ENCODE measurements around the gene AURKB. TPM values are rescaled to one million over a fixed set of nuclear protein-coding genes. Genes with fewer than 3 reads are reported as not detected.

Gene AURKB
- total RNA-seq, 6 experiments from 2014 or later = 0.26 to 3.9 (median 1.5) TPM

DNA sequence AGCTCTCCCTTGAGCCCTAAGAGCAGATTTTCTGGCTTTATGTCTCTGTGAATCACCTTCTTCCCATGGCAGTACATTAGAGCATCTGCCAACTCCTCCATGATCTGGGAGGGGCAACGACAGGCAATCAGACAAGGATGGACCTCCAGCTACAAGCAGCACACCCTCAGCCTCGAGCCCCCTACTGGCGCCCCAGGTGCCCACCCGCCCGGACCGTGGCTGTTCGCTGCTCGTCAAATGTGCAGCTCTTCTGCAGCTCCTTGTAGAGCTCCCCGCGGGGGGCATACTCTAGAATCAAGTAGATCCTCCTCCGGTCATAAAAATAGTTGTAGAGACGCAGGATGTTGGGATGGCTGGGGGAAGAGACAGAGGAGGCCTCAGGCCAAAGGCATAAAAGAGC, 3.8 kb downstream of the AURKB start:
- H3K4me3 ChIP-seq = no peak overlapping the region
- H3K27me3 ChIP-seq = no peaks in the 10 kb centered on the region
- intact Hi-C loops (cut with DNase I) = no loop called here
- WGBS (ENCODE audit: insufficient coverage, low coverage, low lambda C conversion rate, missing lambda C conversion rate) = 95% methylated on average over 9 of the region's 12 CpGs
- H3K27ac ChIP-seq = no peak overlapping the region
- H3K36me3 ChIP-seq = no peaks in the 10 kb centered on the region
- no peak for ATAC-seq
- DNase-seq = no peak
- no peaks in the 10 kb centered on the region for H3K9me3 ChIP-seq
- no peak for TF ChIP-seq POLR2A (IDR thresholded peaks at IDR 0.05)
- TF ChIP-seq, protein P1, sequence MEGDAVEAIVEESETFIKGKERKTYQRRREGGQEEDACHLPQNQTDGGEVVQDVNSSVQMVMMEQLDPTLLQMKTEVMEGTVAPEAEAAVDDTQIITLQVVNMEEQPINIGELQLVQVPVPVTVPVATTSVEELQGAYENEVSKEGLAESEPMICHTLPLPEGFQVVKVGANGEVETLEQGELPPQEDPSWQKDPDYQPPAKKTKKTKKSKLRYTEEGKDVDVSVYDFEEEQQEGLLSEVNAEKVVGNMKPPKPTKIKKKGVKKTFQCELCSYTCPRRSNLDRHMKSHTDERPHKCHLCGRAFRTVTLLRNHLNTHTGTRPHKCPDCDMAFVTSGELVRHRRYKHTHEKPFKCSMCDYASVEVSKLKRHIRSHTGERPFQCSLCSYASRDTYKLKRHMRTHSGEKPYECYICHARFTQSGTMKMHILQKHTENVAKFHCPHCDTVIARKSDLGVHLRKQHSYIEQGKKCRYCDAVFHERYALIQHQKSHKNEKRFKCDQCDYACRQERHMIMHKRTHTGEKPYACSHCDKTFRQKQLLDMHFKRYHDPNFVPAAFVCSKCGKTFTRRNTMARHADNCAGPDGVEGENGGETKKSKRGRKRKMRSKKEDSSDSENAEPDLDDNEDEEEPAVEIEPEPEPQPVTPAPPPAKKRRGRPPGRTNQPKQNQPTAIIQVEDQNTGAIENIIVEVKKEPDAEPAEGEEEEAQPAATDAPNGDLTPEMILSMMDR (IDR thresholded peaks at IDR 0.05) = no peak
- H3K4me1 ChIP-seq = peaks cover 0 to 13% (median 0%) of the 10 kb centered on the region in 4 donors

GRCh38 chr17:8204761-8205555, 5.4 kb downstream of the AURKB start:
- DNase-seq = no peak
- no peak for ATAC-seq
- WGBS (ENCODE audit: insufficient coverage, low coverage, low lambda C conversion rate, missing lambda C conversion rate) = 87% methylated on average over 7 of the region's 19 CpGs
- no peak for TF ChIP-seq POLR2A (IDR thresholded peaks at IDR 0.05)
- TF ChIP-seq, protein P1 (IDR thresholded peaks at IDR 0.05) = no peak
- Histone ChIP-seq H3K9me3 (no peaks in the 10 kb centered on the region), H3K4me1 (peaks cover 0 to 1% (median 0%) of the 10 kb centered on the region in 4 donors), H3K4me3 (no peak overlapping the region), H3K27ac (no peak overlapping the region), H3K36me3 (no peaks in the 10 kb centered on the region), H3K27me3 (no peaks in the 10 kb centered on the region)
- intact Hi-C loops (cut with DNase I) = no loop called here

DNA sequence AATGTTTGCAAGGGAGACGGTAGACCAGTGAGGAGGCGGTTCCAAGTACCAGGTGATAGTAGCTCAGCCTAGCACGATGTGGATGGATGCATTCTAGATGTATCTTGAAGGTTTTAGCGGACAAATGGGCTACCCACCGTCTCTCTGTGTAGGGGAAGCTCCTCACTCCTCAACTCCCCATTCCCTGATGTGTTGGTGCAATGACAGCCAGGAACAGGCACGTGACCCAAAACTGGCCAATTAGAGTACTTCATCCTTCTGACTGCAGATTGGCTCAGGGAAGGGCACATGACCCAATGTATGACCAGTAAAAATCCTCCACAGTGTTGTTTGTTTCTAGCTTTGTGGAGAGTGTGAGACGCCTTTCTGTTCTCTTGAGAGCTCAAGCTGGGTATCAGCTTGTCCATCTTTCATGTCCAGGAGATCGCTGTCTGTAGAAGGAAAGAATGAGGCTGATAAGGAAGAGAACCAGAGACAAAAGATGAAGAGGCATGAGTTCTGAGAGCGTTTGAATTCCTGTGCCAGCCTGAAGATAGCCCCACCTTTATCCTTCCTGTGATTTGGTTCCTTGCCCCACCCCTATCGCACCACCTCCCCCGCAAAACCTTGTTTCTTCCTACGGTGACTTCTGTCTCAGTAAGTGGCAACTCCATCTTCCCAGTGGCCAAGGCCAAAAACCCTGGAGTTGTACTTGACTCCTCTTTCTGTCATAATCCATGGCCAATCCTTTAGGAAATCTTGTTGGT, 18.1 kb downstream of the AURKB start:
- ATAC-seq (peak; percentile 27 to 57 (median 50)), DNase-seq (peak; percentile 52 to 83 (median 68))
- H3K9me3 ChIP-seq = no peaks in the 10 kb centered on the region
- peak overlapping the region; percentile 2 to 30 (median 13) for H3K4me3 ChIP-seq
- 9% methylated on average over 11 of the region's 12 CpGs for WGBS (ENCODE audit: insufficient coverage, low coverage, low lambda C conversion rate, missing lambda C conversion rate)
- intact Hi-C loops (cut with DNase I) = no loop called here
- H3K27me3 ChIP-seq = no peaks in the 10 kb centered on the region
- peak overlapping the region; percentile 35 to 51 (median 42) for H3K27ac ChIP-seq
- peak; percentile 57 for TF ChIP-seq POLR2A (IDR thresholded peaks at IDR 0.05)
- TF ChIP-seq, protein P1 (IDR thresholded peaks at IDR 0.05) = no peak
- no peaks in the 10 kb centered on the region for H3K36me3 ChIP-seq
- H3K4me1 ChIP-seq = peaks cover 0 to 20% (median 3%) of the 10 kb centered on the region in 4 donors

DNA sequence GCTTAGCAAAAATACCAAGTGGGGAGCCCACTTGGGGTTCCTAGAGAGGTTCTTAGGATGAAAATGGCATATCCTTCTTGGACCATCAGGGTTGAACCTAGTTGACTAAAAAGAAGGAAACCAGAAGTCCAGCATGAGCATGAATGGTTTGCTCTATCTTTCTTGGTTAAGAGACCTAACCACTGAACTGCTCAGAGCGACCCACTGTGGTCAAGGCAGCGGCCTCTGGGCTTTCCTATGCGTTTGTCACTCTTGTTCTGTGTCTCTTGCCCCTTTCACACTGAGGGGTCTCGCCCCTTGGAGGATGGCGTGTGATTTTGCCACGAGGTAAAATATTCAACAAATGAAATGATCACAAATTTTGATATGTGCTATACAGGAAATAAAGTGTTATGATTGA, 19.9 kb downstream of the AURKB start:
- TF ChIP-seq POLR2A (IDR thresholded peaks at IDR 0.05) = no peak
- TF ChIP-seq, protein P1 (IDR thresholded peaks at IDR 0.05) = no peak
- ATAC-seq (no peak), DNase-seq (no peak)
- intact Hi-C loops (cut with DNase I) = no loop called here
- H3K4me3 ChIP-seq = peak overlapping the region in 1 of 3 donors; percentile 86
- H3K36me3 ChIP-seq = no peaks in the 10 kb centered on the region
- H3K27me3 ChIP-seq = no peaks in the 10 kb centered on the region
- peaks cover 0 to 20% (median 3%) of the 10 kb centered on the region in 4 donors for H3K4me1 ChIP-seq
- H3K9me3 ChIP-seq = no peaks in the 10 kb centered on the region
- no peak overlapping the region for H3K27ac ChIP-seq
- WGBS (ENCODE audit: insufficient coverage, low coverage, low lambda C conversion rate, missing lambda C conversion rate) = 42% methylated on average over 6 of the region's 6 CpGs

Data from right lobe of liver (tissue), 6 donors.